Melanocyte of skin (primary cell): ENCODE measurements around the gene VAV1. TPM values are rescaled to one million over a fixed set of nuclear protein-coding genes. Genes with fewer than 3 reads are reported as not detected.

Source experiments
- total RNA-seq, 2 donors: library from RNA; depleted of rRNA; stranded (reverse); fragments of >200 nt; gene quantifications; 2 replicates each; pipeline ENCODE4 v1.2.3, GENCODE V29; 2012

The VAV1 gene, protein sequence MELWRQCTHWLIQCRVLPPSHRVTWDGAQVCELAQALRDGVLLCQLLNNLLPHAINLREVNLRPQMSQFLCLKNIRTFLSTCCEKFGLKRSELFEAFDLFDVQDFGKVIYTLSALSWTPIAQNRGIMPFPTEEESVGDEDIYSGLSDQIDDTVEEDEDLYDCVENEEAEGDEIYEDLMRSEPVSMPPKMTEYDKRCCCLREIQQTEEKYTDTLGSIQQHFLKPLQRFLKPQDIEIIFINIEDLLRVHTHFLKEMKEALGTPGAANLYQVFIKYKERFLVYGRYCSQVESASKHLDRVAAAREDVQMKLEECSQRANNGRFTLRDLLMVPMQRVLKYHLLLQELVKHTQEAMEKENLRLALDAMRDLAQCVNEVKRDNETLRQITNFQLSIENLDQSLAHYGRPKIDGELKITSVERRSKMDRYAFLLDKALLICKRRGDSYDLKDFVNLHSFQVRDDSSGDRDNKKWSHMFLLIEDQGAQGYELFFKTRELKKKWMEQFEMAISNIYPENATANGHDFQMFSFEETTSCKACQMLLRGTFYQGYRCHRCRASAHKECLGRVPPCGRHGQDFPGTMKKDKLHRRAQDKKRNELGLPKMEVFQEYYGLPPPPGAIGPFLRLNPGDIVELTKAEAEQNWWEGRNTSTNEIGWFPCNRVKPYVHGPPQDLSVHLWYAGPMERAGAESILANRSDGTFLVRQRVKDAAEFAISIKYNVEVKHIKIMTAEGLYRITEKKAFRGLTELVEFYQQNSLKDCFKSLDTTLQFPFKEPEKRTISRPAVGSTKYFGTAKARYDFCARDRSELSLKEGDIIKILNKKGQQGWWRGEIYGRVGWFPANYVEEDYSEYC
- not detected for total RNA-seq

DNA sequence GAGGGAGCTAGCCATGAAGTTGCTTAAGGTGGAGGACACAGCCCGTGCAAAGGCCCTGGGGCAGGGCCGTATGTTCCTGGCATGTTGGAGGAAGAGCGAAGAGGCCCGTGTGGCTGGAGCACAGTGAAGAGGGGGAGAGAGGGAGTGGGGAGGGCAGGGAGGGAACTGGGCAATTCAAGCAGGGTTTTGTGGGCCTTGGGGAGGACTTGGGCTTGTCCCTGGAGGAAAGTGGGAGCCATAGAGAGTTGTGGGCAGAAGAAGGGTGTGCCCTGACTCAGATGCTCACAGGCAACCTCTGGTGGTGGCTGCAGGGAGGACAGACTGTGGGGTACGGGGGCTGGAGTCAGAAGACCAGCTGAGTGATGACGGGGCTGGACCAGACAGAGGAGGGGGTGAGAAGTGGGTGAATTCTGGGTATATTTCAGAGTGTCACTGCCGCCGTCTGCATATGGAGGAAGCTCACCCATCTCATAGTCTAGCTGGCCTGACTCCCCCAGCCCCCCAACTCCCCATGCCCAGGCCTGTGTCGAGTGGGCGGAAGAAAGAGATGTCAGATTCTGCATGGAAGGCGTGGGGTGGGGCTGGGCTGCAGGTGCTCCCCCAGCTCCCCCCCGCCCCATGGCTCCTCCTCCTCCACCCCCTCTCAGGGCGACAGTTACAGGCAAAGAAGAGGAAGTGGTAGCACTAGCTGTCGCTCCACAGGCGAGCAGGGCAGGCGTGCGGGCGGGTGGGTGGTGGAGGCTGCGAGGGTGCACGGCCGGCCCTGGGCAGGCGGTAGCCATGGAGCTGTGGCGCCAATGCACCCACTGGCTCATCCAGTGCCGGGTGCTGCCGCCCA lies at the start of gene VAV1:
Gene VAV1, plus strand, starts transcription at position 681 of the 838 bp plus-strand sequence. Its CDS starts 100 bp downstream, at position 781.

DNA sequence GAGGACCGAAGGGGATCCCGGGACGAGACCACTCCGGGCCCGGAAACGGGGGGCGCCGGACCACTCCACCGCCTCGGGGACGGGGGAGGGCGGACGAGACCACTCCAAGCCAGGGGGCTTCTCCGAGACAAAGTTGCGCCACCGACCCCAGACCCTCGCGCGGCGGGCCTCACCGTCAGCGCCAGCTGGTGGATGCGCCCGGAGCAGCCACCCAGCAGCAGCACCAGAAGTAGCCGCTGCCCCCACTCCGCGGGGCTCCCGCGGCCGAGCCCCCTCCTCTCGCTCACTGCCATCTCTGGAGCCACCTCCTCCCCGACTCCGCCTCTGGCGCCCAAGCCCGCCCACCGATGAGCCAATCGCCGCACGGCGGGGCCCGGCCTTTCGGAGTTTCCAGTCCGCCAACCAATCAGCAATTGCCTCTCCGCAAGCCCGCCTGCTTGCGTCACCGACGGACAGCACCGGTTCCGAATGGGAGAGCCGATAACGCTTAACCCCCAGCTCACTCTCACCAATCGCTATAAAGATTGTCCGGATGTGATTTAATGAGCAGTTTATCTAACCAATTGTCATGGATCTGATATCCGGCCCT lies 35.1 kb upstream of the VAV1 start, which contains the start of gene GPR108:
Gene GPR108, minus strand, starts transcription at position 297 of the 589 bp plus-strand sequence. Its CDS starts 4 bp downstream, at position 293.

GRCh38 chr19:6739390-6739882 lies 33.1 kb upstream of the VAV1 start, which contains the start of gene TRIP10:
TRIP10 (plus strand) TSS chr19:6739680; CDS start chr19:6739762, 82 bp downstream.

DNA sequence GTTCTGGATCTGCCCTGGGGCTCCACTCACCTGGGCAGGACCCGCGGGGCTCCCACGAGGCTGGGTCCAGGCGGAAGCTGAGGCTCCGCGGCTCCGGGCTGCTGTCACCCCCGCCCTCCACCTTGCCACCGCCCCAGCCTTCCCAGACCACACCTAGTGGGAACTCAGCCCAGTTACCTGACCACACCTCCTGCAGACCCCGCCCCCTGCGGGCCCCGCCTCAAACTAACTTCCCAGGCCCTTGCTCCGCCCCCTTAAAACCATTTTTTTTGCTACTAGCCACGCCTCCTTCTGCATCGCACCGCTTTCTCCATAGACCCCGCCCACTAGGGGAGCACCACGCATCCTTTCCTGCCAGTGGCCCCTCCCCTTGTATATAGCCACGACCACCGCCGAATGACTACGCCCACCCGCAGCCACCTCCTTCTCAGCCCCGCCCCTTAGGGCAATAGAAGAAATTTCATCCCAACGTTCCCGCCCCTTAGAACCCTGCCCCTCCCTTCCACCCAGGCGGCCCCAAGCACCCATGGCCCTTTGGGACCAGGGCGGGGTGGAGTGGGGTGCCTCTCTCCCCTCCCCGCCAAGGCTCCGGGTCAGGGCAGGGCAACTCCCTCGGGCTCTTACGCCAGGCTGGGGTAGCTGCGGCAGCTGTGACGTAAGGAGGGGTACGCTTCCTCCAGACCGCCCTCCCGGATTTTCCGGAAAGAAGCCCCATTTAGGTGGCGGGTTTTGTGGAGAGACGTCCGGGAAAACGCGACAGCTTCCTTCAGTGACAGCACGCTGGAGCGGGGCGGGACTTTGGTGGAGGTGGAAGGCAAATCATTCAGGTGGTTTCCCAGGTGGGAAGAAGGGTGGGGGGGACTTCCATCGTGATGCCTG lies 4.9 kb upstream of the VAV1 start, which contains the start of gene SH2D3A:
Gene SH2D3A, minus strand, starts transcription at position 79 of the 879 bp plus-strand sequence. CDS start 3,687 bp downstream, outside the sequence.

DNA sequence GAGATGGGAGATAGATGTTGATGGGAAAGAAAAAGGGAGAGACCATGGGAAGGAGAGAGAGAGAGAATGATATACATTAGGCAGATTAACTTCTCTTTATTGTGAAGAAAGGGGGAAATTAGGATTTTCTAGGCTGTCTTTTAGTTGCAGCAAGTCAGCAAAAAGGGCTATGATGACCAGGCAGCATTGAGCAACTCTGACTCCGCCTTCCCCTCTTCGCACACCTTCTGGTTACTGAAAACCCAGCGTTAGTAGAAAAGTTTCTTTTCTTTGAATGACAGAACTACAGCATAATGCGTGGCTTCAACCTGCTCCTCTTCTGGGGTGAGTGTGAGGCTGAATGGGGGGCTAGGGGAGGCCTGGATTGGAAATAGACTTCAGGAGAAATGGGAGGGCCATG lies 114.8 kb downstream of the VAV1 start, which contains the start of gene ADGRE1:
Gene ADGRE1, plus strand, starts transcription at position 264 of the 400 bp plus-strand sequence. Its CDS starts 30 bp downstream, at position 294.

Other genes with a start within 250 kb of the VAV1 start
- 1 to 10 TPM; 4.7 to 9.6 TPM for gene TNFSF9, start 241.7 kb upstream of the VAV1 start, total RNA-seq
- gene CD70, start 181.6 kb upstream of the VAV1 start, total RNA-seq: under 1 TPM in 1 of 2 donors, not detected in 1; under 0.01 TPM
- gene TNFSF14, start 102.5 kb upstream of the VAV1 start, total RNA-seq: not detected
- 10 to 100 TPM in 1 of 2 donors, 1 to 10 TPM in 1; 2.0 to 58.5 TPM for gene C3, start 52.1 kb upstream of the VAV1 start, total RNA-seq
- 10 to 100 TPM; 39.0 to 53.7 TPM for gene GPR108, start 35.1 kb upstream of the VAV1 start, total RNA-seq
- 10 to 100 TPM; 13.1 to 27.6 TPM for gene TRIP10, start 33.0 kb upstream of the VAV1 start, total RNA-seq
- under 1 TPM; 0.33 to 0.34 TPM for gene SH2D3A, start 5.3 kb upstream of the VAV1 start, total RNA-seq
- gene ADGRE1, start 114.9 kb downstream of the VAV1 start, total RNA-seq: under 1 TPM in 1 of 2 donors, not detected in 1; under 0.01 TPM
- not detected for gene MBD3L2B, start 248.7 kb downstream of the VAV1 start, total RNA-seq